H1 (cell line): ENCODE measurements around the gene MCM6. TPM values are rescaled to one million over a fixed set of nuclear protein-coding genes. Genes with fewer than 3 reads are reported as not detected.

Experiments used
- CTCF ChIA-PET: fragments of 300-600 bp; sonication (Branson Sonifier 250); formaldehyde crosslinking; loops from one replicate; lab custom pipeline; 2021; ENCODE audit not compliant: partially characterized antibody; lab: Charles Lee
- POLR2A ChIA-PET: fragments of 300-600 bp; sonication (Branson Sonifier 250); formaldehyde crosslinking; loops from one replicate; lab custom pipeline; 2021; ENCODE audit warnings: inconsistent platforms; ENCODE audit not compliant: partially characterized antibody; lab: Charles Lee
- DNase-seq, 2 experiments: peaks; one replicate each; pipeline versions ENCODE4 v3.0.0 to v3.0.0-alpha.2; 2010 to 2022; ENCODE audit warnings: low spot score in 2 of 2, low read depth in 1 of 2, mixed read lengths in 1 of 2
- FAIRE-seq: peaks from 2 replicates; lab custom pipeline; 2011; peaks lifted over from hg19 to GRCh38; lab: Jason Lieb, UNC
- H2AFZ ChIP-seq: 2 replicates; pipeline ENCODE4 v1.8.1; 2012; ENCODE audit warnings: low read length, inconsistent platforms
- H2AK5ac ChIP-seq: 2 replicates; pipeline ENCODE4 v1.6.1; 2013; ENCODE audit warnings: low read depth, low read length
- H2BK120ac ChIP-seq: replicated peaks from 2 replicates; pipeline ENCODE3; 2013; ENCODE audit warnings: low read depth, low read length, inconsistent platforms
- H2BK12ac ChIP-seq: 2 replicates; pipeline ENCODE4 v1.6.1; 2013; ENCODE audit warnings: low read depth, low read length
- H2BK15ac ChIP-seq: 2 replicates; pipeline ENCODE4 v1.6.1; 2013; ENCODE audit warnings: low read length
- H2BK20ac ChIP-seq: 2 replicates; pipeline ENCODE4 v1.6.1; 2013; ENCODE audit warnings: low read length
- H2BK5ac ChIP-seq: 2 replicates; pipeline ENCODE4 v1.6.1; 2013; ENCODE audit warnings: low read depth, low read length
- H3K14ac ChIP-seq: 2 replicates; pipeline ENCODE4 v1.6.1; 2013; ENCODE audit warnings: inconsistent platforms; ENCODE audit not compliant: insufficient read length
- H3K18ac ChIP-seq: 2 replicates; pipeline ENCODE4 v1.6.1; 2013; ENCODE audit warnings: low read length; ENCODE audit errors: extremely low read depth
- H3K23ac ChIP-seq: 2 replicates; pipeline ENCODE4 v1.6.1; 2013; ENCODE audit warnings: inconsistent platforms; ENCODE audit not compliant: insufficient read length
- H3K23me2 ChIP-seq: 2 replicates; pipeline ENCODE4 v1.6.1; 2013; ENCODE audit warnings: low read depth, low read length
- H3K27ac ChIP-seq: 2 replicates; pipeline ENCODE4 v1.6.1; 2011; ENCODE audit warnings: low read depth, low read length, inconsistent platforms
- H3K27me3 ChIP-seq, 4 experiments: replicated peaks in 1 of 4; 1 replicate in 1 of 4; 2 replicates in 3 of 4; pipeline versions ENCODE4 v1.6.1 to v1.8.1; 2011 to 2013; ENCODE audit warnings: low read length in 3 of 4, mild to moderate bottlenecking in 3 of 4, inconsistent platforms in 2 of 4, mixed read lengths in 2 of 4, moderate library complexity in 1 of 4; ENCODE audit not compliant: control insufficient read depth in 3 of 4, insufficient read depth in 3 of 4; ENCODE audit errors: extremely low read depth in 1 of 4
- H3K36me3 ChIP-seq, 4 experiments: 2 replicates each; pipeline versions ENCODE4 v1.6.1 to v1.8.1; 2011 to 2013; ENCODE audit warnings: mild to moderate bottlenecking in 4 of 4, low read length in 3 of 4, moderate library complexity in 2 of 4, control low read depth in 1 of 4, inconsistent platforms in 1 of 4; ENCODE audit not compliant: insufficient read depth in 4 of 4, control insufficient read depth in 2 of 4
- H3K4ac ChIP-seq: replicated peaks from 2 replicates; pipeline ENCODE3; 2013; ENCODE audit warnings: low read length, low read depth, mixed read lengths, inconsistent platforms; ENCODE audit not compliant: insufficient read length
- H3K4me1 ChIP-seq, 4 experiments: replicated peaks in 1 of 4; 1 replicate in 1 of 4; 2 replicates in 3 of 4; pipeline versions ENCODE4 v1.6.1 to v1.8.1; 2011 to 2013; ENCODE audit warnings: low read length in 3 of 4, inconsistent platforms in 2 of 4, mixed read lengths in 1 of 4; ENCODE audit not compliant: insufficient read depth in 4 of 4, control insufficient read depth in 3 of 4
- H3K4me2 ChIP-seq, 2 experiments: 2 replicates each; pipeline versions ENCODE4 v1.6.1 to v1.8.1; 2011 to 2013; ENCODE audit warnings: low read depth in 2 of 2, low read length in 2 of 2, control low read depth in 1 of 2, inconsistent platforms in 1 of 2, mild to moderate bottlenecking in 1 of 2; ENCODE audit not compliant: insufficient read depth in 1 of 2
- H3K4me3 ChIP-seq, 4 experiments: fragments of 200-600, 300-600 bp in 1 of 4; sonication (generic), shearing (Covaris generic), sonication (Bioruptor Twin) in 1 of 4; 2 replicates each; pipeline versions ENCODE4 v1.5.1 to v1.8.1; 2011 to 2016; ENCODE audit warnings: low read length in 4 of 4, low read depth in 3 of 4, control low read depth in 2 of 4, inconsistent platforms in 2 of 4, mild to moderate bottlenecking in 2 of 4, mixed read lengths in 1 of 4, moderate library complexity in 1 of 4; ENCODE audit not compliant: insufficient read depth in 2 of 4; ENCODE audit errors: extremely low read depth in 1 of 4
- H3K56ac ChIP-seq: replicated peaks from 2 replicates; pipeline ENCODE3; 2013; ENCODE audit warnings: low read depth, mild to moderate bottlenecking, mixed read lengths, low read length, inconsistent platforms; ENCODE audit not compliant: insufficient read length
- H3K79me1 ChIP-seq: 2 replicates; pipeline ENCODE4 v1.6.1; 2013; ENCODE audit warnings: low read depth, low read length, control low read depth
- H3K79me2 ChIP-seq, 2 experiments: 2 replicates each; pipeline versions ENCODE4 v1.6.1 to v1.8.1; 2012 to 2013; ENCODE audit warnings: low read length in 2 of 2, mild to moderate bottlenecking in 2 of 2, inconsistent platforms in 1 of 2; ENCODE audit not compliant: insufficient read depth in 2 of 2, control insufficient read depth in 1 of 2
- H3K9ac ChIP-seq, 4 experiments: replicated peaks in 1 of 4; 1 replicate in 1 of 4; 2 replicates in 3 of 4; pipeline versions ENCODE4 v1.6.1 to v1.8.1; 2011 to 2013; ENCODE audit warnings: low read depth in 3 of 4, low read length in 3 of 4, control low read depth in 2 of 4, mild to moderate bottlenecking in 2 of 4, moderate library complexity in 2 of 4, inconsistent platforms in 1 of 4; ENCODE audit errors: extremely low read depth in 1 of 4
- H3K9me3 ChIP-seq, 2 experiments: 2 replicates each; pipeline versions ENCODE4 v1.6.1 to v1.8.1; 2012 to 2013; ENCODE audit warnings: mild to moderate bottlenecking in 2 of 2, moderate library complexity in 2 of 2, control low read depth in 1 of 2, inconsistent platforms in 1 of 2, low read depth in 1 of 2, low read length in 1 of 2, mixed read lengths in 1 of 2; ENCODE audit not compliant: insufficient read depth in 2 of 2
- H4K20me1 ChIP-seq, 2 experiments: replicated peaks in 1 of 2; 2 replicates each; pipeline versions ENCODE3 to v1.8.1; 2011 to 2013; ENCODE audit warnings: inconsistent platforms in 2 of 2, low read length in 2 of 2, mild to moderate bottlenecking in 1 of 2; ENCODE audit not compliant: insufficient read depth in 2 of 2, control insufficient read depth in 1 of 2
- H4K5ac ChIP-seq: 2 replicates; pipeline ENCODE4 v1.6.1; 2013; ENCODE audit warnings: low read length, low read depth, mixed read lengths, inconsistent platforms; ENCODE audit not compliant: insufficient read length
- H4K8ac ChIP-seq: 2 replicates; pipeline ENCODE4 v1.8.0; 2013; ENCODE audit warnings: mild to moderate bottlenecking, moderate library complexity, low read length, inconsistent platforms; ENCODE audit not compliant: insufficient read depth; ENCODE audit errors: extremely low read depth
- H4K91ac ChIP-seq: replicated peaks from 2 replicates; pipeline ENCODE3; 2013; ENCODE audit warnings: low read length, mixed read lengths, inconsistent platforms; ENCODE audit not compliant: insufficient read length
- CTBP2 ChIP-seq: IDR thresholded peaks from 2 replicates; pipeline ENCODE4 v1.7.0; 2011; ENCODE audit warnings: borderline replicate concordance, mild to moderate bottlenecking, moderate library complexity, mixed read lengths, low read length; ENCODE audit not compliant: insufficient read depth, insufficient read length
- EZH2 ChIP-seq: fragments of 200-600 bp; sonication (generic); IDR thresholded peaks from 2 replicates; pipeline ENCODE4 v1.7.1; 2012; ENCODE audit warnings: low read depth, mild to moderate bottlenecking, moderate library complexity, low read length, inconsistent platforms; ENCODE audit not compliant: severe bottlenecking
- MAFK ChIP-seq: IDR thresholded peaks from 2 replicates; pipeline ENCODE4 v1.6.1; 2012; ENCODE audit warnings: low read depth, mild to moderate bottlenecking, improper control_type of control experiment, low read length
- RXRA ChIP-seq: IDR thresholded peaks from 2 replicates; pipeline ENCODE4 v1.6.1; 2011; ENCODE audit warnings: low read depth, mild to moderate bottlenecking, low read length, moderate library complexity; ENCODE audit not compliant: insufficient read depth
- SIX5 ChIP-seq: IDR thresholded peaks from 2 replicates; pipeline ENCODE4 v1.6.1; 2011; ENCODE audit warnings: mild to moderate bottlenecking, low read depth, low read length
- TBP ChIP-seq: IDR thresholded peaks from 2 replicates; pipeline ENCODE4 v1.6.1; 2011; ENCODE audit warnings: low read depth, low read length, improper control_type of control experiment
- WGBS, 2 experiments: shearing (Covaris generic) in 1 of 2; methylation state at CpG; one replicate each; pipeline versions ENCODE4 v1.1.6 to v1.1.7; 2013 to 2015; ENCODE audit warnings: low lambda C conversion rate in 2 of 2, mixed read lengths in 2 of 2, inconsistent platforms in 1 of 2, low coverage in 1 of 2, missing lambda C conversion rate in 1 of 2; ENCODE audit not compliant: insufficient replicate concordance in 2 of 2, insufficient coverage in 1 of 2, insufficient read length in 1 of 2; ENCODE audit errors: extremely low coverage in 1 of 2, missing lambda C conversion rate in 1 of 2; 5-methylcytosine and 5-hydroxymethylcytosine counted together
- polyA plus RNA-seq, 7 experiments: library from polyadenylated mRNA; depleted of rRNA in 3 of 7; stranded (reverse) in 5 of 7; unstranded in 2 of 7; fragments of >200 nt in 5 of 7; fragments of 200-250 nt in 2 of 7; gene quantifications; 1 replicate in 5 of 7; 2 replicates in 1 of 7; 4 replicates in 1 of 7; pipeline versions ENCODE4 v1.2.1 to v1.2.3, GENCODE V29; 2011 to 2013; ENCODE audit warnings: missing spikeins in 2 of 7, mixed read lengths in 2 of 7
- total RNA-seq: library from RNA; stranded (reverse); fragmentation: NEBNext Ultra II Directional; extraction: Animal tissue kit (Norgen Biotek cat#: 25700); gene quantifications from 2 replicates; pipeline ENCODE4 v1.2.1, GENCODE V29; 2021
- TF ChIP-seq, protein P1 (sequence below), 3 experiments: IDR thresholded peaks; 1 replicate in 2 of 3; 2 replicates in 1 of 3; pipeline versions ENCODE4 v1.5.1 to v1.6.1; 2011; ENCODE audit warnings: low read length in 3 of 3, mild to moderate bottlenecking in 3 of 3, inconsistent platforms in 2 of 3, low read depth in 1 of 3, moderate library complexity in 1 of 3; ENCODE audit not compliant: insufficient read depth in 1 of 3; ENCODE audit errors: control extremely low read depth in 1 of 3
- TF ChIP-seq, protein P2 (sequence below): IDR thresholded peaks from 2 replicates; pipeline ENCODE4 v1.6.1; 2012; ENCODE audit warnings: inconsistent platforms

MCM6 gene
- total and polyA plus RNA-seq, 2 of the 8 experiments (the other 6 are each of a cell fraction or from before 2014, with no cell fraction given), result 60.2 to 134 TPM

DNA sequence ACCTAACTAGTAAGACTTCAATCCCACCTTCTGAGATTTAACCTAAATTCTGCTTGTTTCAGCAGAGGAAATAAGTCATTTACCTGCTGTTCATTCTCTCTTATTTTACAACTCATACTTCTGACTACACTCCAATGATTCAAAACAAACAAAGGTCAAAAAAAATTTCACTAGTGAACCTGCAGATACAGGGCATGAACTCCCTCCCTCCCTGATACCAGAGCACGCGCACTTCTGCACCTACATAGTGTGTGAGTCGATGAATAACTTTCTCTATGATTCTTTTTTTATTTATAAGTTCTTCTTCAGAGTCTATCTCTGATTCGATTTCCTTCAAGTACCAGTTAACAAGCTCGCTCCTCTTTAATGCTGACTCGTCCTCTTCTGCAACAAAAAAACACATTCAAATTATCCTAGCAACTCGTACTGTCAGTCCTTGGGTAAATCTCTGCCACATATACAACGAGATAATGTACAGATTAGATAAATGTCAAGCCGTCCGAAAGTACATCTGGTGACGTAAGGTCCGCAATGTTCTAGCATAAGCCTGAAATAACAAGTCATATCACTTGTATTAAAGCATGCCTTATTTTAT lies 31.8 kb downstream of the MCM6 start:
- ChIA-PET POLR2A (interaction anchor here (0.6 to 1.0 kb wide), 2 partner anchors 21 to 31 kb away, joined by 3 to 4 read pairs; no protein-coding TSS in a partner anchor), CTCF (interaction anchor here (0.6 to 1.1 kb wide), 5 partner anchors 10 to 88 kb away, joined by 3 to 4 read pairs (median 4); no protein-coding TSS in a partner anchor)
- DNase-seq (peak in 1 of 2 experiments; percentile 11), FAIRE-seq (no peak)
- Histone ChIP-seq H3K14ac (no peak overlapping the region), H4K20me1 (peaks cover 0 to 4% of the 10 kb centered on the region in 2 experiments), H3K9ac (no peak overlapping the region), H3K27me3 (no peaks in the 10 kb centered on the region), H2AFZ (no peak overlapping the region), H4K5ac (no peak overlapping the region), H3K4me2 (no peak overlapping the region), H2BK15ac (no peak overlapping the region), H2BK12ac (no peak overlapping the region), H4K8ac (no peak overlapping the region), H3K36me3 (peaks cover 18 to 89% (median 57%) of the 10 kb centered on the region in 4 experiments), H3K23me2 (no peaks in the 10 kb centered on the region), H3K79me1 (no peaks in the 10 kb centered on the region; the same call in 1 of the 2 replicates), H3K23ac (no peak overlapping the region), H2BK20ac (no peak overlapping the region), H3K9me3 (no peaks in the 10 kb centered on the region), H3K4me1 (no peaks in the 10 kb centered on the region), H3K4ac (no peak overlapping the region), H2BK120ac (no peak overlapping the region), H3K27ac (no peak overlapping the region), H3K79me2 (no peaks in the 10 kb centered on the region), H3K4me3 (no peak overlapping the region), H2BK5ac (no peak overlapping the region), H4K91ac (no peak overlapping the region), H2AK5ac (no peak overlapping the region), H3K18ac (no peak overlapping the region), H3K56ac (no peak overlapping the region)
- 90% methylated on average over 12 of the region's 12 CpGs; no CpG with 5 or more reads in 1 of the 2 experiments for WGBS, 2 experiments
- TF ChIP-seq, protein P1, sequence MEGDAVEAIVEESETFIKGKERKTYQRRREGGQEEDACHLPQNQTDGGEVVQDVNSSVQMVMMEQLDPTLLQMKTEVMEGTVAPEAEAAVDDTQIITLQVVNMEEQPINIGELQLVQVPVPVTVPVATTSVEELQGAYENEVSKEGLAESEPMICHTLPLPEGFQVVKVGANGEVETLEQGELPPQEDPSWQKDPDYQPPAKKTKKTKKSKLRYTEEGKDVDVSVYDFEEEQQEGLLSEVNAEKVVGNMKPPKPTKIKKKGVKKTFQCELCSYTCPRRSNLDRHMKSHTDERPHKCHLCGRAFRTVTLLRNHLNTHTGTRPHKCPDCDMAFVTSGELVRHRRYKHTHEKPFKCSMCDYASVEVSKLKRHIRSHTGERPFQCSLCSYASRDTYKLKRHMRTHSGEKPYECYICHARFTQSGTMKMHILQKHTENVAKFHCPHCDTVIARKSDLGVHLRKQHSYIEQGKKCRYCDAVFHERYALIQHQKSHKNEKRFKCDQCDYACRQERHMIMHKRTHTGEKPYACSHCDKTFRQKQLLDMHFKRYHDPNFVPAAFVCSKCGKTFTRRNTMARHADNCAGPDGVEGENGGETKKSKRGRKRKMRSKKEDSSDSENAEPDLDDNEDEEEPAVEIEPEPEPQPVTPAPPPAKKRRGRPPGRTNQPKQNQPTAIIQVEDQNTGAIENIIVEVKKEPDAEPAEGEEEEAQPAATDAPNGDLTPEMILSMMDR (IDR thresholded peaks at IDR 0.05; ENCODE audit: control extremely low read depth in 1 of 3, insufficient read depth in 1 of 3, low read depth in 1 of 3, low read length in 3 of 3), result no peak
- TF ChIP-seq RXRA (no peak), MAFK (no peak), SIX5 (no peak), TBP (no peak), CTBP2 (no peak), EZH2 (no peak)
- TF ChIP-seq, protein P2, sequence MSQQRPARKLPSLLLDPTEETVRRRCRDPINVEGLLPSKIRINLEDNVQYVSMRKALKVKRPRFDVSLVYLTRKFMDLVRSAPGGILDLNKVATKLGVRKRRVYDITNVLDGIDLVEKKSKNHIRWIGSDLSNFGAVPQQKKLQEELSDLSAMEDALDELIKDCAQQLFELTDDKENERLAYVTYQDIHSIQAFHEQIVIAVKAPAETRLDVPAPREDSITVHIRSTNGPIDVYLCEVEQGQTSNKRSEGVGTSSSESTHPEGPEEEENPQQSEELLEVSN, result no peak
